CD4-positive, alpha-beta T cell treated with Interleukin-15 for 4 hours (primary cell): ENCODE measurements around the gene HBD.

Experiments used
- DNase-seq: peaks from one replicate; pipeline ENCODE4 v3.0.0-alpha.2; 2020; ENCODE audit warnings: low spot score

HBD gene

DNA sequence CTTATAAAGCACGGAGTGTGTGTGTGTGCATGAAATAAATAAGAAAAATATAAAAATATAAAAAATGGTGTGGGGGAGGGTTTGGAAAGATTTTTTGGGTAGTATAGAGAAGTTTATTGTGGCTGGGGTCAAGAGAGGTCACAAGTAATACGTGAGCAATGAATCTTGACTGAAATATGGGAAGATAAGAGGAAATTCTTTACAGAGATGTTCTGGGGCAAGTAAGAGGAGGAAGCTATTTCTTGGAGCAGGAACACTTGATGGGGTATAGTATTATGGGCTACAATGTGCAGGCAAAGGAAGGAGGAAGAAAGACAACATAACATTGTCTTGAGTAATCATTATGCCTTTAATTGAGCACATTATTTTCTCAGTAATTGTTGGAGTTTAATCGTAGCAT lies 2.1 kb downstream of the HBD start:
- DNase-seq = no peak

DNA sequence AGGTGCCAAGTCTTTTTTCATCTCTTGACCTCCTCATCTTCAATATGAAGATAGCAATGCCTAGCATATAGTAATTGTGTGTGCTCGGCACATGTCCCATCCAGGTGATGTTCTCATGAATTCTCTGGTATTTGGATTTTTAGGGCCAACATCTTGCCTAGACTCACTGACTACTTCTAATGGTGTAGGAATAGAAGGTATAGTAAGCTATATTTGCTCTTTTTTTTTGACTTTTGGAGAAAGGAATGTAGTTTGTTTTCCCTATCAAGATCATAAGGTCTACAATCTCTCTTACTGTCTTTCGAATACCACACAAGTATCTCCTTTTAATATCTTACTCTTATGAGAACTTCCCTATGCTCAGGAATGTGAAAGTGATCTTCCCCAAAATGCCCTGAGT lies 3.2 kb downstream of the HBD start:
- DNase-seq = no peak

DNA sequence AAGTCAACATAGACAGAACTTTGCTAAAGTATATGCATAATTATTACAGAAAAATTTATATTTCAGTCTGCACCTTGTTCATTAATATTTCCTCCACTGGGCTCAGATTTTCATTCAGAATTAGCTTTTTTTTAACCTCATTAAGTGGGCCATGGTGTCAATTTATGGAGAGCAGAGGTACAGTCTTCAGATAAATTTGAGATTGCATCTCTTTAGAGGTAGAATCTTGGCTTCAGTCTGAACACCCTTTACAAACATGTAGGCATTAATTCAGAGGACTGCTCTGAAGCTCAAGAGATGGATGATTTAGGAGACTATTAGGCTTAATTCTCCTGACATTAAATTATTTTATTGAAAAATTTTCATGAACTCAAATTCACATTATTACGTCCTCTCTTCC lies 4.0 kb downstream of the HBD start:
- DNase-seq = no peak

DNA sequence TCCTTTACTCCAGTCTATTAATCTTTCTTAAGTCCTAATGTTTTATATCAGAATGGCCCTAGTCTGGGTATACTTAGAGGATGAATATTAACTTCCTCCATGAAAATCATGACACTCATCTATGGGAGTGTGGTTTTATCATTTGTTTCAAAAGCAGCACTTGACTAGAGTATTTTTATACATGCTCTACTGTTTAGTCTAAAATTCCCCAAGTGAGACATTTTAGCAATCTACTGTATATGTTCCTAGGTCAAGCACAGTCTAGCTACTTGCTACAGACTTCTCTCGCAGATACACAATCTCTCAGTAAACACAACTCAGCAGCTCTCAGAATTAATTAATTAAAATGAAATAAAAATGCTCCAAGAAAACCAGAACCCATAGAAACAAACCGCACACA lies 4.5 kb downstream of the HBD start:
- DNase-seq = no peak

DNA sequence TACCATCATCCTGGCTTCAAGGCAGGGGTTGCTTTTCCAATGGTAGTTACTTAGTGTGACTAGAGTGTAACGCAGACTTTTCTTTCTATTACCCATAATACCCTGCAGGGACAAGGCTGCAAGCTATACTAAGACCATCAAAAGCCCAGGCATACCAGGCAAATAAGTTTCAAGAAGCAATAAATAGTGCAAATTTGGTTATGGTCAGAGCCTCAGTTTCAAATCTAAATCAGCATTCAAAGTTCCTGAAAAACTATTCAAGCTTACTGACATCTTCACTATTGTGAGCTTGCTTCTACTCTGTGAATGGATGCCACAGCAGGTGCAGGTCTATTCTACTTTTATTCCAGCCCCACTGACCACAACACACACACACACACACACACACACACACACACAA lies 4.9 kb downstream of the HBD start:
- no peak for DNase-seq

DNA sequence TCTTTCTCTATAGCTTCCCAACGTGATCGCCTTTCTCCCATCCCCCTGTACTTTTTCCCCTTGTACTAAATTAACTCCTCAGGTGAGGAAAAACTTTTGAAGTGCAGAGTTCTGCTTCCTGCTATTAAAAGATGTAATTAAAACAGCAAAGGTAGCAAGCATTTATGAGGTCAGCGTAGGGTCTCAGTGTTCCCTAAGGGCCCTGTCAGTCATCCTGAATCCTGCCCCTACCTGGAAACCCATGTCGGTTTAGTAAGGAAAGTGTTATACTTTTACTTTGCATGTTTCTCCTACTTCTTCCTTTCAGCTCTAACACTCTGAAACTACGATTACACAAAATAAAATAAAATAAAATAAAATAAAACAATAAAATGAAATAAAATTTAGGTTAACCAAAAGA lies 6.2 kb downstream of the HBD start:
- DNase-seq = no peak

DNA sequence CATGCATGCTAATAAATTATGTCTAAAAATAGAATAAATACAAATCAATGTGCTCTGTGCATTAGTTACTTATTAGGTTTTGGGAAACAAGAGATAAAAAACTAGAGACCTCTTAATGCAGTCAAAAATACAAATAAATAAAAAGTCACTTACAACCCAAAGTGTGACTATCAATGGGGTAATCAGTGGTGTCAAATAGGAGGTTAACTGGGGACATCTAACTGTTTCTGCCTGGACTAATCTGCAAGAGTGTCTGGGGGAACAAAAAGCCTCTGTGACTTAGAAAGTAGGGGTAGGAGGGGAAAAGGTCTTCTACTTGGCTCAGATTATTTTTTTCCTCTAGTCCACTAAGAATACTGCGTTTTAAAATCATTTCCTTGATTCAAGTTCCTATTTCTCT lies 6.6 kb downstream of the HBD start:
- DNase-seq = no peak

DNA sequence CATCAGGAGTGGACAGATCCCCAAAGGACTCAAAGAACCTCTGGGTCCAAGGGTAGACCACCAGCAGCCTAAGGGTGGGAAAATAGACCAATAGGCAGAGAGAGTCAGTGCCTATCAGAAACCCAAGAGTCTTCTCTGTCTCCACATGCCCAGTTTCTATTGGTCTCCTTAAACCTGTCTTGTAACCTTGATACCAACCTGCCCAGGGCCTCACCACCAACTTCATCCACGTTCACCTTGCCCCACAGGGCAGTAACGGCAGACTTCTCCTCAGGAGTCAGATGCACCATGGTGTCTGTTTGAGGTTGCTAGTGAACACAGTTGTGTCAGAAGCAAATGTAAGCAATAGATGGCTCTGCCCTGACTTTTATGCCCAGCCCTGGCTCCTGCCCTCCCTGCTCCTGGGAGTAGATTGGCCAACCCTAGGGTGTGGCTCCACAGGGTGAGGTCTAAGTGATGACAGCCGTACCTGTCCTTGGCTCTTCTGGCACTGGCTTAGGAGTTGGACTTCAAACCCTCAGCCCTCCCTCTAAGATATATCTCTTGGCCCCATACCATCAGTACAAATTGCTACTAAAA lies 7.5 kb downstream of the HBD start, which contains the start of gene HBB:
Gene HBB (minus strand): TSS at position 340 of the 579 bp plus-strand sequence. CDS start 50 bp downstream, at position 290.
- no peak for DNase-seq

DNA sequence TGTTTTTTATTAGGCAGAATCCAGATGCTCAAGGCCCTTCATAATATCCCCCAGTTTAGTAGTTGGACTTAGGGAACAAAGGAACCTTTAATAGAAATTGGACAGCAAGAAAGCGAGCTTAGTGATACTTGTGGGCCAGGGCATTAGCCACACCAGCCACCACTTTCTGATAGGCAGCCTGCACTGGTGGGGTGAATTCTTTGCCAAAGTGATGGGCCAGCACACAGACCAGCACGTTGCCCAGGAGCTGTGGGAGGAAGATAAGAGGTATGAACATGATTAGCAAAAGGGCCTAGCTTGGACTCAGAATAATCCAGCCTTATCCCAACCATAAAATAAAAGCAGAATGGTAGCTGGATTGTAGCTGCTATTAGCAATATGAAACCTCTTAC lies 8.8 kb downstream of the HBD start:
- no peak for DNase-seq

DNA sequence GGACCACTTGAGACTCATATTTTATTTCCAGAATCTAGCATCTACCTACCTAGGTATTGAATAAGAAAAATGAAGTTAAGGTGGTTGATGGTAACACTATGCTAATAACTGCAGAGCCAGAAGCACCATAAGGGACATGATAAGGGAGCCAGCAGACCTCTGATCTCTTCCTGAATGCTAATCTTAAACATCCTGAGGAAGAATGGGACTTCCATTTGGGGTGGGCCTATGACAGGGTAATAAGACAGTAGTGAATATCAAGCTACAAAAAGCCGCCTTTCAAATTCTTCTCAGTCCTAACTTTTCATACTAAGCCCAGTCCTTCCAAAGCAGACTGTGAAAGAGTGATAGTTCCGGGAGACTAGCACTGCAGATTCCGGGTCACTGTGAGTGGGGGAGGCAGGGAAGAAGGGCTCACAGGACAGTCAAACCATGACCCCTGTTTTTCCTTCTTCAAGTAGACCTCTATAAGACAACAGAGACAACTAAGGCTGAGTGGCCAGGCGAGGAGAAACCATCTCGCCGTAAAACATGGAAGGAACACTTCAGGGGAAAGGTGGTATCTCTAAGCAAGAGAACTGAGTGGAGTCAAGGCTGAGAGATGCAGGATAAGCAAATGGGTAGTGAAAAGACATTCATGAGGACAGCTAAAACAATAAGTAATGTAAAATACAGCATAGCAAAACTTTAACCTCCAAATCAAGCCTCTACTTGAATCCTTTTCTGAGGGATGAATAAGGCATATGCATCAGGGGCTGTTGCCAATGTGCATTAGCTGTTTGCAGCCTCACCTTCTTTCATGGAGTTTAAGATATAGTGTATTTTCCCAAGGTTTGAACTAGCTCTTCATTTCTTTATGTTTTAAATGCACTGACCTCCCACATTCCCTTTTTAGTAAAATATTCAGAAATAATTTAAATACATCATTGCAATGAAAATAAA lies 9.5 kb downstream of the HBD start:
- no peak for DNase-seq

DNA sequence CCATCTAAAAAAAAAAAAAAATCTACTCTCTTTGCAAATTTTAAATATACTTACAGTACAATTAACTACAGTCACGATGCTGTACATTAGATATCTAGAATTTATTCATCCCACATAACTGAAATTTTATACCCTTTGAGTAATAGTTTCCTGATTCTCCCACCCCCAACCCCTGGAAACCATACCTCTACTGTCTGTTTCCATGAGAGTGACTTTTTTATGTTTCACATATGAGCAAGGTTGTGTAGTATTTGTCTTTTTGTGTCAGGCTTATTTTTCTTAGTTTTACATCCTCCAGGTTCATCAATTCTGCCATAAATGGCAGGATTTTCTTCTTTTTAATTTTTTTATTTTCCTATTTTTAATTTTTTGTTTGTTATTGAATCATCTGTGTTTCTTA lies 10.6 kb downstream of the HBD start:
- no peak for DNase-seq

DNA sequence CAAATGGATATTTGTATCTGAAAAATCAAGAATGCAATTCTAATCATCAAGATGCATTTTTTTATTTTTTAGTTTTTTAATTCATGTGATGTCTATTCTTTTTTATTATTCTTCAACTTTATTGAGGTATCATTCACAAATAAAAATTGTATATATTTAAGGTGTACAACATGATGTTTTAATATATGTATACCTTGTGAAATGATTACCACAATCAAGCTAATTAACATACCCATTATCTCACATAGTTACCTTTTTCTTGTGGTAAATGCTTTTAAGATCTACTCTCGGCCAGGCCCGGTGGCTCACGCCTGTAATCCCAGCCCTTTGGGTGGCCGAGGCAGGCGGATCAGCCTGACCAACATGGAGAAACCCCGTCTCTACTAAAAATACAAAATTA lies 11.1 kb downstream of the HBD start:
- no peak for DNase-seq

DNA sequence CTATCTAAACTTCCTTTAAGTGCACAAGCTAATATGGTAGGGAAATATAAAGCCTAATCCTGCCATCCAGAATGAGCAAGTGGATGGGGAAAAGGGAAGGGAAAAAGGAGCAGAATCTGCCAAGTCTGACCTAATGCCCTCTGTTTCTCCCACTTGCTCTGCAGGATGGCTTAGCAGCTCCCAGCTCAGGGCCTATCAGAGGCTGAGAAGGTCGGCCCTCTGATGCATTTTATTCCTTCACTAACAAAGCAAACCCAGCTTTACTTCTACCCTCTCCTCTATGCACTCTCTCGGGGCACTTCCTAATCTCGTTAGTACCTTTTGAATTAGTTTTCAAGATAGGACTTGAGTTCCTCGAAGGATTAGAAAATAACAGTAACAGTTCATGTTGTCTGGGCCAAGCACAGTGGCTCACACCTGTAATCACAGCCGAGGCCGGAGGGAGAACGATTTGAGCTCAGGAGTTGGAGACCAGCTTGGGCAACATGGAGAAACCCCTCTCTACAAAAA lies 23.9 kb downstream of the HBD start:
- DNase-seq = no peak

DNA sequence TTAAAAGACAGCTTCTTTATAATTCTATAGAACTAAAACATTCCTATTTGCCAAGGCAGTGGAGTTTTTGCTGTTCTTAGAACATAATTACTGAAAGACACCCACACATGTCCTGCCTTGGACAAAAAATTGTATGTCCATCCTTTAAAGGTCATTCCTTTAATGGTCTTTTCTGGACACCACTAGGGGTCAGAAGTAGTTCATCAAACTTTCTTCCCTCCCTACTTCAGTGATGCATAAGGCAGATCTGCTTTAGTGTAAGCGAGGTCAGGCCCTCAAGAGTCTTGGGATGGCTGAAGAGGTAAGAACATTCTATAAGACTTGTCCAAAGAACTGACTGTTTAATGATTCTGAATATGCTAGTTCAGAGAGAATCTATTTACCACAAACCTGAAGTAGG lies 29.5 kb downstream of the HBD start:
- DNase-seq = no peak

DNA sequence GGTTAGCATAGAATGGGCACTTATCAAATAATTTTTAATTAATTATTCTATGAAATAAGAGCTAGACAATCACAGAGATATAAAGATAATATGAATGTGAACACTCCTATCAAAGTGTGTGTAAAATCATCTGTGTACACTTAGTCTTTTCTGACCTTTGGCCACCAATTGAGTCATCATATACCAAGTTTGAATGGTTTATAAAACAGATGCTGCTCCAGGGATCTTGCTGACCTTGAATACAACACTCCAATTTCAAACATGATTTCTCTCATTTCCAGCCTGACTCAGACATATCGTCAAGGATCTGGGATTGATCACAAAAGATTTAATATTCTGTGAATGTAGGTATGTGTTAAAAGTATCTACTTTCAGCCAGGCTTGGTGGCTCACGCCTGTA lies 30.9 kb downstream of the HBD start:
- no peak for DNase-seq

DNA sequence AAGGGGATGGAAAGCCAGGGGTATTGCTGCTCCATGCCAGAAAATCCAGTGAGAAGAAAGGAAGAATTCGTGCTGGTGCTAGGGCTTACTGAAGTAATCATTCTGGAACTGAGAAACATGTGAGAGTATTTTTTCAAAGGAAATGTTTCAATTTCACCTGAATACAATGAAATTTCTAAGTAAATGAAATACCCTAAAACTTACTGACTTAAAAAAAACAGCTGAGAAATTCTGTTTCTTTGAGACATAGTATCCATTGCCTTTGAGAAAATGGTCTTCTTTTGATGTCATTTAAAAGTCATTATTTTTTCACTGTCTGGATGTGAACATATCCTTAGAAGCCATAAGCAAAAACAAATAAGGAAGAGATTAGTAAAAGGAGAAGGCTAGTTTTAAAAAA lies 33.7 kb downstream of the HBD start, which contains the start of gene OR51V1:
Gene OR51V1 (minus strand): TSS at position 101 of the 400 bp plus-strand sequence. CDS start 0 bp downstream, at position 101.
- no peak for DNase-seq

DNA sequence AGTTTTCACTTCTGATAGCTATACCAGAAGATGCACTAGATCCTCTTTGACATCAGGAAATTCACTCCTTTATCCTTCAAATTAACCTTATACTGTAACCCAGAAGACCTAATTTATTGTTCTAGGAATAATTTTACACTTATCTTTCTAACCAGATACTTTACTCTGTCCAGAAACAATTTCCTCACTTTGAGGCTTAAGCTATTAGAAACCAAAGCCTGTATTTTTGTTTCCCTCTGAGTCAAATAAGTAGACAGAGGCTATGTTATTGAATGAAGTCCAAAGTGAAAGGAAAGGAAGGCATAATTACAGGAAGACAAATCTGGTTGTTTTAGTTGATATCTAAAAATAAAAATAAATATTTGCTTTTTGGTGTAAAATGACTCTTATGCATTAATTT lies 36.0 kb downstream of the HBD start:
- DNase-seq = no peak

DNA sequence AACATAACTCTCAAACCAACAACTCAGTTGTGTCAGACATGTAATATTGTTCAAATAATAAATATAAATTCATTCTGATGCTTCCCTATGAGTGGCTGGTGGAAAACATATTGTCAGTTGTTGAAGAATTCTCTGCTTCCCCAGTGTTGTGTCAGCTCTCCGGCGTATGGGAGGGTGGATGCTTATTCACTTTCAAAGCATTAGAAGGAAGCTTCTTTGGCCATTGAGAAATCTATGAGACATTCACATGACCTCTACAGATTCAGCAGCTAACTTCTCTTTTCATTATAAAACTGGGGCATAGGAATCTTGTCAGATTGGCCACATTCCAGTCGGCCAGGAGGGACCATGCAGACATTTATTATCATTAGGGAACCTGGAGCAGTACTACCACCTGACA lies 36.7 kb downstream of the HBD start:
- no peak for DNase-seq

DNA sequence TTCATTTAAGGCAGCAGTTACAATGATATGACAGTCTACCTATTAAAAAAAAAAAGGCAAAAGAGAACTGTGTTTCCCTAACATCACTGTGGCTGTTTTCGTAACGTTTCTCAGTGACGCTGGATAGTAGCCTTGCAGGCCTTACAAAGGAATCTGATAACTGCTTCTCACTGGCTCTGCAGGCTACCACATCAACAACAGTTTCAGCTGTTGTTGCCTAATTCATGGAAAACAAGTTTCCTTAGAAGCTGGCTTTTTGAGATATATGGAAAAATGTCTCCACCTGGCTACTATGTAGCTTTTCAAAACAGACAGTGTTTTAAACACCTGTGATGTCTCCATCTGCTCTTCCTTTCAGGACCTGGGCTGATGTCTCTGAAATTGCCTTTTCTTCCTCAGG lies 37.6 kb downstream of the HBD start:
- no peak for DNase-seq

DNA sequence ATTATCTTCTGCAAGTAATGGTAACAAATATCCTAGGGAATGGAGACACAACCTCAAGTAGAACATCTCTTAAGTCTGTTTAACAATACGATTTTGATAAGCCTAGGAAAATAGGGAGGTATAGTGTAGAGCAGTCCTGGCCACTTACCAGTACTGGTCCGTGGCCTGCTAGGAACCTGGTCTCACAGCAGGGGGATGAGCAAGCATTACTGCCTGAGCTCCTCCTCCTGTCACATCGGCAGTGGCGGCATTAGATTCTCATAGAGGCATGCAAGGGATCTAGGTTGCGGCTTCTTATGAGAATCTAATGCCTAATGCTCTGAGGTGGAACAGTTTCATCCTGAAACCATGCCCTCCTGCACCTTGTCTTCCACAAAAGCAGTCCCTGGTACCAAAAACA lies 38.2 kb downstream of the HBD start:
- no peak for DNase-seq

DNA sequence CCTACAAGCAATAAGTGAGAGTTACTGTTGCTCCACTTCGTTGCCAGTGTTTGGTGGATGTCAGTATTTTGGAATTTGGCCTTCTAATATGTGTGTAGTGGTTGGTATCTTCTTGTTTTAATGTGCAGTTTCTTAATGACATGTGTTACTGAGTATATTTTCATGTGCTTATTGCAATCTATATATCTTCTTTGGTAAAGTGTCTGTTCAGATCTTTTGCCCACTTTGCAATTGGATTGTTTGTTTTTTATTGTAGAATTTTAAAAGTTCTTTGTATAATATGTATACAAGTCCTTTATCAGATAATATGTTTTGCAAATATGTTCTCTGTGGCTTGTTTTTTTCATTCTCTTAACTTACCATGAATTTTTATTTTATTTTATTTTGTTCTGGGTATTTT lies 41.5 kb downstream of the HBD start:
- DNase-seq = no peak

DNA sequence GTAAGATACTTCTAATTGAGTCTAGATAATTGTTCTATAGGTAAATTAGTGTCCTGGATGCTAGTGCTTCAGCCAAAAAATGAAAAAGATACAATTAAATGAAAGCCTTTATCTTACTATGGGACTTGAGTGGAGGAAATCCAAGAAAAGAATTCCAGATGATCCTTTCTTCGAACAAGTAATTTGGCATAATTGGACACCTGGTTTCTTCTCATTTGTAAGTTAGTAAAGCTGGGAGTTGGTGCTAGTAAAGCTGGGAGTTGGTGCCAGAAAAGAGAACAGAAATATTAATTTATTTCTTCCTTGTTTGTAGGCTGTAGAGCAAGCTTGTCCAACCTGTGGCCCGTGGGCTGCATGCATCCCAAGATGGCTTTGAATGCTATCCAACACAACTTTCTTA lies 46.1 kb downstream of the HBD start:
- DNase-seq = no peak
